GM12878 (cell line): ENCODE data around the gene SPAG9. TPM values are rescaled to one million over a fixed set of nuclear protein-coding genes. Genes with fewer than 3 reads are reported as not detected.

Experiments used
- ATAC-seq: fragments of 200-7000 bp; cut with Tn5 transposase; 3 replicates; pipeline ENCODE4 v1.9.1; 2020; ENCODE audit warnings: mild to moderate bottlenecking, moderate library complexity
- BruUV-seq: library from RNA; stranded (reverse); fragments of 400-500 nt; replicated peaks from 2 replicates; lab custom pipeline; 2021; lab: Mats Ljungman, UMichigan
- CTCF ChIA-PET: fragments of 300-600 bp; sonication (Branson Sonifier 250); formaldehyde crosslinking; extraction: SDS; loops from one replicate; lab custom pipeline; 2021; ENCODE audit warnings: inconsistent platforms; lab: Yijun Ruan, JAX
- POLR2A ChIA-PET: fragments of 350-600 bp; formaldehyde crosslinking; extraction: SDS; loops from one replicate; lab custom pipeline; 2021; ENCODE audit warnings: inconsistent platforms; lab: Charles Lee
- RAD21 ChIA-PET: fragments of 300-600 bp; sonication (Branson Sonifier 250); formaldehyde crosslinking; loops from one replicate; lab custom pipeline; 2023; ENCODE audit warnings: antibody characterized with exemption; ENCODE audit not compliant: unreplicated experiment; lab: Charles Lee
- SMC1A ChIA-PET: fragments of 300-600 bp; sonication (Branson Sonifier 250); formaldehyde crosslinking; loops from one replicate; lab custom pipeline; 2023; ENCODE audit not compliant: unreplicated experiment, uncharacterized antibody; lab: Charles Lee
- DNase-seq: peaks from one replicate; pipeline ENCODE4 v3.0.0-alpha.2; 2011; ENCODE audit warnings: low read depth, low spot score
- FAIRE-seq: peaks from 3 replicates; lab custom pipeline; 2011; peaks lifted over from hg19 to GRCh38; lab: Jason Lieb, UNC
- H2AFZ ChIP-seq: 2 replicates; pipeline ENCODE4 v1.6.0; 2011; ENCODE audit warnings: low read depth, low read length, control low read depth; ENCODE audit not compliant: control insufficient read depth
- H3K27ac ChIP-seq: 2 replicates; pipeline ENCODE4 v1.5.1; 2011; ENCODE audit warnings: control low read depth; ENCODE audit not compliant: control insufficient read depth, insufficient read depth
- H3K27me3 ChIP-seq, 2 experiments: replicated peaks in 1 of 2; 2 replicates each; pipeline versions ENCODE4 v1.6.0 to v1.6.1; 2011; ENCODE audit warnings: low read length in 1 of 2; ENCODE audit not compliant: control insufficient read depth in 2 of 2, insufficient read depth in 2 of 2
- H3K36me3 ChIP-seq, 2 experiments: 2 replicates each; pipeline ENCODE4 v1.5.1; 2011; ENCODE audit warnings: low read length in 1 of 2; ENCODE audit not compliant: control insufficient read depth in 2 of 2, insufficient read depth in 2 of 2
- H3K4me1 ChIP-seq: 2 replicates; pipeline ENCODE4 v1.6.1; 2011; ENCODE audit warnings: mild to moderate bottlenecking, low read length, moderate library complexity, mixed read lengths; ENCODE audit not compliant: control insufficient read depth, insufficient read depth
- H3K4me2 ChIP-seq: 2 replicates; pipeline ENCODE4 v1.6.0; 2011; ENCODE audit warnings: control low read depth; ENCODE audit not compliant: control insufficient read depth, insufficient read depth
- H3K4me3 ChIP-seq: fragments of 200-600 bp; sonication (generic); 2 replicates; pipeline ENCODE4 v1.5.1; 2016
- H3K79me2 ChIP-seq: 2 replicates; pipeline ENCODE4 v1.6.0; 2011; ENCODE audit warnings: low read length; ENCODE audit not compliant: control insufficient read depth, insufficient read depth
- H3K9ac ChIP-seq: 2 replicates; pipeline ENCODE4 v1.8.0; 2011; ENCODE audit warnings: low read length, control low read depth, mixed read lengths; ENCODE audit not compliant: control insufficient read depth, insufficient read depth
- H3K9me3 ChIP-seq: replicated peaks from 3 replicates; pipeline ENCODE4 v1.5.1; 2011; ENCODE audit warnings: mild to moderate bottlenecking, low read length; ENCODE audit not compliant: control insufficient read depth, insufficient read depth
- H4K20me1 ChIP-seq: 2 replicates; pipeline ENCODE4 v1.6.0; 2011; ENCODE audit not compliant: control insufficient read depth, insufficient read depth
- CBX5 ChIP-seq: sonication (generic); IDR thresholded peaks from 2 replicates; pipeline ENCODE4 v1.6.1; 2016; ENCODE audit warnings: low read depth, moderate library complexity, mild to moderate bottlenecking, inconsistent platforms
- ESRRA ChIP-seq: IDR thresholded peaks from 2 replicates; pipeline ENCODE4 v1.6.1; 2012; ENCODE audit warnings: mild to moderate bottlenecking, low read length, improper control_type of control experiment
- FOXK2 ChIP-seq: fragments of 450-650 bp; IDR thresholded peaks from 2 replicates; pipeline ENCODE4 v1.6.1; 2017; ENCODE audit warnings: mild to moderate bottlenecking, moderate library complexity
- IKZF1 ChIP-seq: fragments of 450-650 bp; conservative IDR thresholded peaks from 2 replicates; pipeline ENCODE4 v1.6.1; 2017; ENCODE audit warnings: antibody characterized with exemption, mild to moderate bottlenecking
- PAX5 ChIP-seq: IDR thresholded peaks from 2 replicates; pipeline ENCODE4 v1.6.1; 2011; ENCODE audit warnings: low read depth, low read length, borderline replicate concordance
- ZBED1 ChIP-seq: IDR thresholded peaks from 2 replicates; pipeline ENCODE4 v1.6.1; 2016; ENCODE audit warnings: borderline replicate concordance
- ZNF274 ChIP-seq: IDR thresholded peaks from one replicate; pipeline ENCODE4 v1.8.0; 2011; ENCODE audit not compliant: insufficient read length, insufficient read depth
- WGBS: methylation state at CpG from one replicate; pipeline ENCODE4 v1.1.6; 2016; ENCODE audit warnings: low lambda C conversion rate; ENCODE audit not compliant: insufficient replicate concordance, insufficient coverage; ENCODE audit errors: missing lambda C conversion rate; 5-methylcytosine and 5-hydroxymethylcytosine counted together
- in situ Hi-C: fragments of 300-500 bp; cut with MboI; formaldehyde crosslinking; loops from 9 replicates; pipeline ENCODE4 v1.14.3; 2018; ENCODE audit warnings: mixed read lengths
- intact Hi-C: fragments of 100-400 bp; cut with micrococcal nuclease; formaldehyde crosslinking; loops from one replicate; pipeline ENCODE4 v1.14.2; 2022; ENCODE audit not compliant: unreplicated experiment
- polyA plus RNA-seq, 11 experiments: library from polyadenylated mRNA; depleted of rRNA in 4 of 11; unstranded in 6 of 11; stranded (reverse) in 5 of 11; fragments of >200 nt; fragmentation: Nextera tagmentation in 4 of 11; fragmentation: Illumina TruSeq in 1 of 11; extraction: Ambion mirVana in 4 of 11; extraction: Trizol in 1 of 11; gene quantifications; 1 replicate in 1 of 11; 2 replicates in 10 of 11; pipeline versions ENCODE4 v1.2.1 to v1.2.3, GENCODE V29; 2011 to 2016; ENCODE audit warnings: inconsistent platforms in 2 of 11, missing spikeins in 2 of 11, low read depth in 1 of 11
- total RNA-seq, 4 experiments: library from RNA; depleted of rRNA in 3 of 4; stranded (reverse); fragments of >200 nt in 3 of 4; fragmentation: Illumina TruSeq in 1 of 4; extraction: Trizol in 1 of 4; gene quantifications; 2 replicates each; pipeline versions ENCODE4 v1.2.1 to v1.2.3, GENCODE V29; 2013 to 2021
- TF ChIP-seq, protein P1 (sequence below): fragments of 450-650 bp; formaldehyde crosslinking; IDR thresholded peaks from 2 replicates; pipeline ENCODE4 v1.4.0; 2022; ENCODE audit warnings: mild to moderate bottlenecking, moderate library complexity
- TF ChIP-seq, protein P2 (sequence below): IDR thresholded peaks from 2 replicates; pipeline ENCODE4 v1.6.1; 2011; ENCODE audit warnings: borderline replicate concordance, low read depth, mild to moderate bottlenecking, moderate library complexity, low read length; ENCODE audit not compliant: insufficient read depth, poor library complexity, severe bottlenecking
- TF ChIP-seq, protein P3 (sequence below): fragments of 450-650 bp; IDR thresholded peaks from 2 replicates; pipeline ENCODE4 v1.6.1; 2017; ENCODE audit warnings: antibody characterized with exemption, mild to moderate bottlenecking, moderate library complexity

The SPAG9 gene
- total and polyA plus RNA-seq, 10 of the 15 experiments (the other 5 are each of a cell fraction or from before 2014, with no cell fraction given) = 6.6 to 42.0 (median 24.9) TPM

DNA sequence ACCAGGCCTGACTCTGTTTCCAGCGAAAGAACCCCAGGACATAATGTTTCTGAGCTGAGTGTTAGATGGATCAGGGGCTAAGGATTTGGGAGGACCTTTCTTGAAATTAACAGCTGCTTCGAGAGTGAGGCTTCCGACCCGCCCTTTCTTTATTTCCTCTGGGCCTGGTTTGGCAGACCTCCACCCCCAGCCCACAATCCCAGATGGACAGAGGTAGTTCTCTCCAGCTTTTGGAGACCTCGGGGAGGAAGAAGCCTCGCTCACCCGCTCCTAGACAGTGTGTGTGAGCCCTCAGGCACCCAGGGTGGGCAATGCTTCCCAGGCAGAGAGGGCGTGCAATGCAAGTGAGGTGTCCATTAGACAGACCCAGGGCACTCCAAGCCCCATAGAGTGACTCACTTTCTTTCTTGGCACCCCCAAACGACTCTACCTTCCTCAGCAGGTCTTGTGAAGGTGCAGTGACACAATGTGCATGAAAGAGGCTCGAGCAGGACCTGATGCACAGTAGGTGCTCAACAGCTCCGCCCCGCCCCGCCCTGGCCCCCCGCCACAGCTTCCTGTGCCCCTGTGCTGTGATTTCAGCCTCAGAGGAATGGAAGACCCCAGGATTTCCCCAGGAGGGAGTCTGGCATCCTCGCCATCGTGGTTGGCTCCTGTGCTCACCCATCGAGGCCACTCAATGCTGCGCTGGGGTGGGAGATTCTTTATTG, 203.8 kb downstream of the SPAG9 start:
- POLR2A ChIA-PET = no interaction called here
- H3K4me2 ChIP-seq = peak overlapping the region; percentile 34; the same call in 1 of the 2 replicates
- no peak for DNase-seq
- no peak overlapping the region for H3K9ac ChIP-seq
- no peak overlapping the region for H3K4me3 ChIP-seq
- H3K4me1 ChIP-seq = peaks cover 20% of the 10 kb centered on the region
- H3K36me3 ChIP-seq = no peaks in the 10 kb centered on the region
- H3K27ac ChIP-seq = no peak overlapping the region
- peak; percentile 4; the same call in 2 of the 3 replicates for ATAC-seq
- no peak for FAIRE-seq
- CTCF ChIA-PET = interaction anchor here (1.1 kb wide), 1 partner anchor 65 kb away, joined by 6 read pairs; no protein-coding TSS in a partner anchor
- RAD21 ChIA-PET = no interaction called here
- no peaks in the 10 kb centered on the region for H4K20me1 ChIP-seq
- H3K27me3 ChIP-seq = no peaks in the 10 kb centered on the region
- H2AFZ ChIP-seq = peak overlapping the region; percentile 42; the same call in 1 of the 2 replicates
- H3K79me2 ChIP-seq = no peaks in the 10 kb centered on the region
- intact Hi-C loops (no loop called here), in situ Hi-C loops (no loop called here)
- TF ChIP-seq ESRRA = no peak
- no peak for TF ChIP-seq ZBED1
- TF ChIP-seq, protein P1, sequence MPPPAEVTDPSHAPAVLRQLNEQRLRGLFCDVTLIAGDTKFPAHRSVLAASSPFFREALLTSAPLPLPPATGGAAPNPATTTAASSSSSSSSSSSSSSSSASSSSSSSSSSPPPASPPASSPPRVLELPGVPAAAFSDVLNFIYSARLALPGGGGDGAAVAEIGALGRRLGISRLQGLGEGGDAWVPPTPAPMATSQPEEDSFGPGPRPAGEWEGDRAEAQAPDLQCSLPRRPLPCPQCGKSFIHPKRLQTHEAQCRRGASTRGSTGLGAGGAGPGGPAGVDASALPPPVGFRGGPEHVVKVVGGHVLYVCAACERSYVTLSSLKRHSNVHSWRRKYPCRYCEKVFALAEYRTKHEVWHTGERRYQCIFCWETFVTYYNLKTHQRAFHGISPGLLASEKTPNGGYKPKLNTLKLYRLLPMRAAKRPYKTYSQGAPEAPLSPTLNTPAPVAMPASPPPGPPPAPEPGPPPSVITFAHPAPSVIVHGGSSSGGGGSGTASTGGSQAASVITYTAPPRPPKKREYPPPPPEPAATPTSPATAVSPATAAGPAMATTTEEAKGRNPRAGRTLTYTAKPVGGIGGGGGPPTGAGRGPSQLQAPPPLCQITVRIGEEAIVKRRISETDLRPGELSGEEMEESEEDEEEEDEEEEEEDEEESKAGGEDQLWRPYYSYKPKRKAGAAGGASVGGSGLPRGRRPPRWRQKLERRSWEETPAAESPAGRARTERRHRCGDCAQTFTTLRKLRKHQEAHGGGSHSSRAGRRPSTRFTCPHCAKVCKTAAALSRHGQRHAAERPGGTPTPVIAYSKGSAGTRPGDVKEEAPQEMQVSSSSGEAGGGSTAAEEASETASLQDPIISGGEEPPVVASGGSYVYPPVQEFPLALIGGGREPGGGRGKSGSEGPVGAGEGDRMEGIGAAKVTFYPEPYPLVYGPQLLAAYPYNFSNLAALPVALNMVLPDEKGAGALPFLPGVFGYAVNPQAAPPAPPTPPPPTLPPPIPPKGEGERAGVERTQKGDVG (CRISPR knock-in tag) = no peak
- no peak for TF ChIP-seq CBX5
- TF ChIP-seq ZNF274 = no peak
- TF ChIP-seq IKZF1 = no peak
- TF ChIP-seq PAX5 = no peak
- TF ChIP-seq, protein P2, sequence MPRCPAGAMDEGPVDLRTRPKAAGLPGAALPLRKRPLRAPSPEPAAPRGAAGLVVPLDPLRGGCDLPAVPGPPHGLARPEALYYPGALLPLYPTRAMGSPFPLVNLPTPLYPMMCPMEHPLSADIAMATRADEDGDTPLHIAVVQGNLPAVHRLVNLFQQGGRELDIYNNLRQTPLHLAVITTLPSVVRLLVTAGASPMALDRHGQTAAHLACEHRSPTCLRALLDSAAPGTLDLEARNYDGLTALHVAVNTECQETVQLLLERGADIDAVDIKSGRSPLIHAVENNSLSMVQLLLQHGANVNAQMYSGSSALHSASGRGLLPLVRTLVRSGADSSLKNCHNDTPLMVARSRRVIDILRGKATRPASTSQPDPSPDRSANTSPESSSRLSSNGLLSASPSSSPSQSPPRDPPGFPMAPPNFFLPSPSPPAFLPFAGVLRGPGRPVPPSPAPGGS = no peak
- no peak for TF ChIP-seq FOXK2
- TF ChIP-seq, protein P3, sequence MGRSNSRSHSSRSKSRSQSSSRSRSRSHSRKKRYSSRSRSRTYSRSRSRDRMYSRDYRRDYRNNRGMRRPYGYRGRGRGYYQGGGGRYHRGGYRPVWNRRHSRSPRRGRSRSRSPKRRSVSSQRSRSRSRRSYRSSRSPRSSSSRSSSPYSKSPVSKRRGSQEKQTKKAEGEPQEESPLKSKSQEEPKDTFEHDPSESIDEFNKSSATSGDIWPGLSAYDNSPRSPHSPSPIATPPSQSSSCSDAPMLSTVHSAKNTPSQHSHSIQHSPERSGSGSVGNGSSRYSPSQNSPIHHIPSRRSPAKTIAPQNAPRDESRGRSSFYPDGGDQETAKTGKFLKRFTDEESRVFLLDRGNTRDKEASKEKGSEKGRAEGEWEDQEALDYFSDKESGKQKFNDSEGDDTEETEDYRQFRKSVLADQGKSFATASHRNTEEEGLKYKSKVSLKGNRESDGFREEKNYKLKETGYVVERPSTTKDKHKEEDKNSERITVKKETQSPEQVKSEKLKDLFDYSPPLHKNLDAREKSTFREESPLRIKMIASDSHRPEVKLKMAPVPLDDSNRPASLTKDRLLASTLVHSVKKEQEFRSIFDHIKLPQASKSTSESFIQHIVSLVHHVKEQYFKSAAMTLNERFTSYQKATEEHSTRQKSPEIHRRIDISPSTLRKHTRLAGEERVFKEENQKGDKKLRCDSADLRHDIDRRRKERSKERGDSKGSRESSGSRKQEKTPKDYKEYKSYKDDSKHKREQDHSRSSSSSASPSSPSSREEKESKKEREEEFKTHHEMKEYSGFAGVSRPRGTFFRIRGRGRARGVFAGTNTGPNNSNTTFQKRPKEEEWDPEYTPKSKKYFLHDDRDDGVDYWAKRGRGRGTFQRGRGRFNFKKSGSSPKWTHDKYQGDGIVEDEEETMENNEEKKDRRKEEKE = no peak
- WGBS = 35% methylated on average over 17 of the region's 18 CpGs
- no TSS peak for BruUV-seq
- H3K9me3 ChIP-seq = no peaks in the 10 kb centered on the region
- SMC1A ChIA-PET = interaction anchor here (1.2 kb wide), 1 partner anchor 64 kb away, joined by 4 read pairs; no protein-coding TSS in a partner anchor
